SIG-M5 (cell line): ENCODE measurements around the gene KRT78.

ENCODE experiments used
- DNase-seq: peaks from one replicate; lab custom pipeline; 2025; lab: John Stamatoyannopoulos, UW

The KRT78 gene

DNA sequence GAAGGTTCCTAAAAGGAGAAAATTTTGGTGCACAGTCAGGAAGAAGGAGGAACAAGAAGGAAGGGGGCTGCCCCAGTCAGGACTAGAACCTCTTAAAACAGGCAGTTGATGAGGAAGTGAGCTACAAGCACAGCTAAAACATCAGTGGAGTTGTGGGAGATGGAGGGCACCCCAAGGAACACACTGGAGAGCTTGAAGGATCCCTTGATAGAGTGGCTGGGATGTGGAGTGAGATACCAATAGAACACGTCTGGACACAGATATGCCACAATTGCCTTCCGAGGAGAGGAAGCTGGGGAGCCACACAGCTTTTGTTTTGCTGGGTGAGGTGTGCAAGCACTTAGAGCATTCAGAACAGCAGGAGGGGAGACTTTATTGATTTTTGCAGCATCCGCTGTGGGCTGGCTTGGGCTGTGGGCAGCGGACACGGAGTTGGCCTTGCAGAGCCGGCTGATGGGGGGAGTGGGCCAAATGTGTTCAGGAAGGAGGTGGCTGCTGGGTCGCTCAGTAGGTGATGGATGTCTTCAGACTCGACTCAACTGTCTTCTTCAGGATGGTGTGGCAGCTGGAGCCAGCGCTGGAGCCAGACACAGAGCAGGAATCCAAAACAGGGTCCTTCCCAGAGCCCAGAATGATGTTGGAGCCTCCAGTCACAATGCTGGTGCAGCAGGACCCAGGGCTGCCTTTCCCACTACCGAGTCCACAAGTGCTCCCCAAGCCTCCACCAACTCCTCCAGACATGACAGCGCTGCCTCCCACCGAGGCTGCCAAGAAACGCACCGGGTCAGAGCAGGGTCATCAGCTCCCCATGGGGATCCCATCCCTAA is 10.0 kb downstream of the KRT78 start:
- no peak for DNase-seq

DNA sequence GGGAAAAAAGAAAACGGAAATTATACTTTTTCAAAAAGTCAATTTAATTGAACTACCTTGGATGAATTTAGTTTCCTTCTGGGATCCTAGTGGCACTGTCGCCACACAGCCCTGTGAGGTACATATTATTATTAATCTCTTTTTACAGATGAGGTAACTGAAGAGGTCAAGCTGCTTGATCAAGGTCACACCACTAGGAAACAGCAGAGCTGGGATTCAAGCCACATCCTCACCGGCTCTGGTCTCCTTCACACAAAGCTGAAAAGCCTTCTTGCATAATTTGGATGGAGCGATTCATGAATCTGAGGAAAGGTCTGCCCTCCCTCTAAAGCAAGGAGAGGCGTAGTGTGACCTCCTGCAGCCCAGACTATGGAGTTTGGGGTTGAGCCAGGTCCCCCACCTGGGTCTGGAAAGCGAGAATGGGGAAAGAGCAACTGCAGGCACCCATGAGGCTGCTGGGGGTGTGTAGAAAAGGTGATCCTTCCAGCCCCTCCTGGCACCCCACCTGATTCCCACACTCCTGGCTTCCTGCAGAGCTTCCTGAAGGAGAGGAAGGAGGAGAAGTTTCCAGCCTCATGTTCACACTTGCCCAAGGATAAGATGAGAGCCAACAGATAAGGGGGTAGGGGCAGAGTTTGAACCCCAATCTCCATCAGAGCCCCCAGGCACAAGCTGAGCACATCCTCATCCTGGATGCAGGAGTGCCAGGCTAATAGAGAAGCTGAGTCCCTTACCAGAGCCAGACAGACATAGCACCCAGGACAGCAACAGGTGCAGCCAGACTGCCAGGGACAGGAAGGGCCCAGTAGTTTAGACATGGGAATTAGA is 10.8 kb downstream of the KRT78 start:
- DNase-seq: no peak

DNA sequence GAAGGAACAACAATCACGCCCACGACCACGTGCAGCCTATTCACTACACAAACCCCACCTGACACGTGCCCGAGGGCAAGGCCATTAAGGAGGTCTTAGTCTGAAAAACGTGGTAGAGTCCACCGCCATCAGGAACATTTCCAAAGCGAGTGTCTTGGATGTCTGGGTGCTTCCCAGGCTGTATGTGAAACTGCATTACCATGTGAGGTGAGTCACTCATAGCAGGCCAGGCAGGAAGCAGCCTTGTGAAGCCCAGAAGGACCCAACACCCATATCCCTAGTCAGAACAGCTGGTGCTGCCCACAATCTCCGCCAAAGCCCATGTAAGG is 11.4 kb downstream of the KRT78 start:
- no peak for DNase-seq

DNA sequence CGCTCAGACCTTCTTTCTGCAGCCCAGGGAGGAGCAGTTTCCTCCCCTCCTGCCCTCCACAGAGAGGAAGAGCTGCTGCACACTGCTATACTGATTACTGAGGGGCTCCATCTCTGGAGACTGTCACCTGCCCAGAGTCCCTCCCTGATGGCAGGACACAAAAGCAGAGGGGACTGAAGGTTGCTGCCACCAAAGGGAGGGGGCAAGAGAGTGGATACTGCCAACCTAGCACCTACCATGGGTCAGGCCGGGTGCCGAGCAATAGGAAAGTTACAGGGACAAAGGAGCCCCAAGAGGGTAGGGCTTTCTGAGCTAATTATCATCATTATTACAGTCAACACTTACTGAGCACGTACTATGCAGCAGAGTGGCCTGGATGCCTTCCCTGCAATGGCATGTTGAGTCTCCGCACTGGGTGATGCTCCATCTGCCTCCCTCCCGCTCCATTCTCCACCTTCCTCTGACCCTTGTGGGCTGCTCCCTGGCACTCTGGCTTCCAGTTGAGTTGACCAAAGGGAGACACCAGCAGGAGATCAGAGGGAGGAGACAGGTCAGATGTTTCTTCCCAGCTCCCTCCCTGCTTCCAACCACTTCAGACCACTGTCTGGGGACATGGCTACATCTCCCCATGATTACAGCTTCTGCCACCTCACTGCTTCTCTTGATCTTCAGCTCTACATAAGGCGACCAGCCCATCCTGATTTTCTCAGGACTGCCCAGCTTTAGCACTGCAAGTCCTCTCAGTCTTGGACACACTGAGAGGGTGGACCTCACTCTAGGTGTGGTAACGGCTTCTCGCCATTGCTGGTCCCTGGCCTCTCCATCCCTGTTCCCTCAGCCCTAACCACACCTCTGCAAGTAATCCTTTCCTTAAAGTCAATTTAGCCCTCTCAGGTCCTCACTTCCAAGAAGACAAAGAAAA is 12.0 kb downstream of the KRT78 start:
- DNase-seq: no peak

DNA sequence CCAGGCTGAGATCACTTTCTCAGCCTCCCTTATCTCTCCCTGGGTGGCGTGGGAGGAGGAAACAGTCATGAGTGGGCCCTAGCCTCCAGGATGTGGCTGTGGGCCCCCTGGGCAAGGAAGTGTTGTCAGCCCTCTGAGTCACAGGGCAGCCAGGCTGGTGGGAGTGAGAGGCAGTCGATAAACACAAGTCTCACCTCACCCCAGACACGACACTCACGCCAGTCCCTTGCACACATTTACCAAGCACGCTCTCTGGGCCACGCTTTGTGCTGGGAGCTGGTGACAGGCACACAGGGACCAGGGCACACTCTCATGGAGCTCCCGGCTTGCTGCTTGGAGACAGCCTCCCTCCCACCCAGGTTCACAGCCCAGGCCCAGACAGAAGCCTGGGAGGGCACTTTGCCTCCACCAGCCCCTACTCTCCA is 12.7 kb downstream of the KRT78 start:
- no peak for DNase-seq

DNA sequence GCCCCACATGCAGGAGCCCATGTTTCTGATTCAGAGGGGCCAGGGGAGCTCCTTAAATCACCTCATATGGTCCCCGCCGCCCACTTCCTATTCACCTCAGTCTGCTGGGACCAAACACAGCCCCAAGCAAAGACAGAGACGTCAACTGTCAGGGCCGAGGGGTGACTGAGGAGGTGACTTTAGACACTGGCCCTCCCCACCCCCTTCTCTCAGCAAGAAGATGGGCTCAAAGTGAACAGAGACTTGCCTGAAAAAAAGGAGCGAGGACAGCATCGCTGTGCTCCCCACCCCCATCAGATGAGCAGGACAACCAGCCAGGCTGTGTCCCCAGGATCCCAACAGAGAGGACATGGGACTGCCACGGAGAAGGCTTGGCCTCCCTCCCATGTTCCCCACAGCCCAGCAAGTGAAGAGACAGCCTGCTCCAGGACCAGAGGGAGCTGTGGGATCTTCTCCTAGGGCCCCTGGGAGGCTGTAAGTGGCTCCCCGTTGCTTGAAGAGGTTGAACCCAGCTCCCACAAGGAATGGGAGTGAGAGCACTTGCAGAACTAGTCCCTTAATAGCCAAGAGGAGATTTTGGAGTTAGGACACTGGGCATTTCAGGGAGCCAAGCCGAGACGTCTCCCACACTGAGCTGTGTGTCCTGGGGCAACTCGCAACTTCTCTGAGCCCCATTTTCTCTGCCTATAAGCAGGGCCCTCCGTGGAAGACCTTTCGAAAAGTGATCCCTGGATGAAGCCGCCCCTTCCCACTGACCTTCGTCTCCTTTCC is 13.3 kb downstream of the KRT78 start:
- DNase-seq: no peak

DNA sequence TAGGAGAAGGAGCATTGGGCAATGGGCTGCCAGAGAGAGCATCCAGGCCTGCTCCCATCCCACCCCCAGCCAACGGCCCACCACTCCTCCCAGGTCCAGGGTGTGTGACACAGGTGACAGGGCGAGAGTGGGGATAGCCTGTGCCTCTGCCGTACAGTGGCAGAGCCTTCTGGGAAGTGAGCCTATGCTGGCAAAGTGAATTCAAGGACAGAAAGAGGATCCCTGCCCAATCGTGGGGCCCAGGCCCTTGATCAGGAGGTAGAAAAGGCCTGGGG is 14.1 kb downstream of the KRT78 start:
- DNase-seq: no peak

DNA sequence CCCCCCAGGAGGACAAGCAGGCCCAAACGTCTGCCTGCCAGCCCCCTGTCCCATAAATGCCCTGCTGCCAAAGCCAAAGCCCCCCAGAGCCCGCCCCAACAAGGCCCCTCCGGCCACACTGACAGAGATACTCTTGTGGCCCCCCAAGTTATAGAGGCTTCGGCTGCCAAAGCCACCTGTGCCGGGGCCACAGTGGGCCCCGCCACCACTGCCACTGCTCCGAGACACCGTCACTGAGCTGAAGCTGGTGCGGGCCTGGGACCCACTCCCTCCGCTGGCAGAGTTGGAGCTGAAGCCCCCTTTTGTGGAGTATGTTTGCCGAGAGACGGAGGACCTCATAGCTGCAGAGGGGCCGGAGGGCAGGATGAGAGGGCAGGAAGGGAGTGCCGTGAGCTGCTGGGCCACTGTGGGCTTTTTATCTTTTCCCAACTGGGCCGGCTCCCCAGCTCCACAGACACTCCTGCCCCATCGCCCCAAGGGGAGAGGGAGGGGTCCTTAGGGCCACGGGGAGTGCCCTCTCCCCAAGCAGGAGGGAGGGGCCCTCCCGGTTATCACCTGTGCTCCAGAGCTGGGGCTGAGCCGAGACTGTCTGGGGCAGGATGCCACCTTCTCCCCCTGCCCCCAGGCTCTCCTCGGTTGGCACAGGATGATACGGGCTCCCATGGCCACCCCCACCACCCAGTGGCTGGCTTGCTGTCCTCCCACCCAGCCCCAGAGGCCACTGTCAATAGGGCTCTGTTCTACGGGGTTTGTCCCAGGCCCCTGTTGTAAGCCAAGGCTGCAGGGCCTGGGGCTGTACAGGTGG is 14.7 kb downstream of the KRT78 start, which contains the start of gene KRT79:
KRT79 (minus strand) TSS at position 390 of the 805 bp plus-strand sequence; CDS start at position 339, 51 bp downstream.
- DNase-seq: no peak

DNA sequence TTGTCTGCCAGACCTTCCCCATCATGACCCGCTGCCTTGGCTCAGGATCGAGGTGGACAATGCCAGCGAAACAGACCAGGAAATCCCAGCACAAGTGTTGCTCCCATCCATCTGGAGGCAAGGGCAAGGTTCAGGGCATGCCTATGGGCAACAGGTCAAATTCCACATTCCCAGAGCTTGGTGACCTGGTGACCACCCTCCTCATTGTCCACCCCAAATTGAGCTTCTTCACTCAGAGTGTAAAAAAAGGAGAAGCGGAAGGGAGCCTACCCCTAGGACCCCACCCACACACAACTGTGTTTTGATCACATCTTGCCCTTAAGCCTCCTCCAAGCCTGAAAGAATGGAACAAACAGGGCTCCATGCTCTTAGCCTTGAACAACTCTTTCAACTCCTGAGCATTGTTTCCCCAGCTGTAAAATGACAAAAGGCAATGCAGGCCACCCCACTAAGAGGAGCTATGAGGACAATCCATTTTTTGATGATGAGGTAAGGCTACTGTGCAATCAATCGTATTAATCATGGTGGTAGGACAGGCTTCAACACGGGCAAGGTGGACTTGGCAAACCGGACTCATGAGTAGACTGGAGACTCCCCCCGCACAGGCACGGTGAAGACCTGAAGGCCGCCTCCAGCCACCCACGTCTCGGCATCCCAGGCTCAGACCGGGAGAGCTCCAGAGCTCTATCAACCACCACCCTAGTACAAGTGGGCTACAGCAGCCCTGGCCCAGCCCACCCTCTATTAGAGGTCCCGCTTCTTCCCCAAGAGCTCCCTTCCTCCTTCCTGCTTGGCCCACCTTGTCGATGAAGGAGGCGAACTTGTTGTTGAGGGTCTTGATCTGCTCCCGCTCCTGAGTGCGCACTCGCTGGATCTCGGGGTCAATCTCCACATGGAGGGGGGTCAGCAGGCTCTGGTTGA is 15.5 kb downstream of the KRT78 start:
- DNase-seq: no peak

DNA sequence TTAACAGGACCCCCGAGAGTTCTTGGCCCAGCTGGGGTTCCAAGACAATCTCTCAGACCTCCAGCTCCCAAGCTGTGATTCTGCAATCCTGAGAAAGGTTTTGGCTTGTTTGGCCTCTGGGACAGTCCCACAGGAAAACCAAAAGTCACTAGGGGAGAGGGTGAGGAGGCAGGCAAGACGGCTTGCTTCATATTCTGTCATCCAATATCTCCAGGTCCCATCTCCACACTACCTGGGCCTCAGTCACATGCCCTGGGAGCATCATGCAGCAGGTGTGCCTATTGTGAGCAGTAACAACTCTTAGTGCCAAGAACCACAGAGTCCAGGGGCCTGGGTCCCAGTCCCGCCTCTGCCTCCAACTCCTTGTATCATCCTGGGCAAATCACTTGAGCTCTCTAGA is 16.3 kb downstream of the KRT78 start:
- no peak for DNase-seq

DNA sequence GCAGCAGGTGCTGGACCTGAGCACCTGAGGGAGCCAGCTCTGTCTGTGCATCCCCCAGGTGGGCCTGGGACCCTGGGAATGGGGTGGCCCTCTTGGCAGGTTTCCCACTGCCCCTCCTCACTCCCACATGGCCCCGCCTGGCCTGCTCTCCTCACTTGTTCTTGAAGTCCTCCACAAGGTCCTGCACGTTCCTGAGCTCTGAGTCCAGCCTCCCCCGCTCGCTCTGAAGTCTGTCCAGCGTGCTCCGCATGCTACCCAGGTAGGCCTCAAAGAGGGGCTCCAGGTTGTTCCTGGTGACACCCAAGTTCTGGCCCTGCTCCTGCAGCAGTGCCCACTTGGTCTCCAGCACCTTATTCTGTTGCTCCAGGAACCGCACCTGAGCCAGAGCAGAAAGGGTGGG is 17.5 kb downstream of the KRT78 start:
- DNase-seq: no peak

DNA sequence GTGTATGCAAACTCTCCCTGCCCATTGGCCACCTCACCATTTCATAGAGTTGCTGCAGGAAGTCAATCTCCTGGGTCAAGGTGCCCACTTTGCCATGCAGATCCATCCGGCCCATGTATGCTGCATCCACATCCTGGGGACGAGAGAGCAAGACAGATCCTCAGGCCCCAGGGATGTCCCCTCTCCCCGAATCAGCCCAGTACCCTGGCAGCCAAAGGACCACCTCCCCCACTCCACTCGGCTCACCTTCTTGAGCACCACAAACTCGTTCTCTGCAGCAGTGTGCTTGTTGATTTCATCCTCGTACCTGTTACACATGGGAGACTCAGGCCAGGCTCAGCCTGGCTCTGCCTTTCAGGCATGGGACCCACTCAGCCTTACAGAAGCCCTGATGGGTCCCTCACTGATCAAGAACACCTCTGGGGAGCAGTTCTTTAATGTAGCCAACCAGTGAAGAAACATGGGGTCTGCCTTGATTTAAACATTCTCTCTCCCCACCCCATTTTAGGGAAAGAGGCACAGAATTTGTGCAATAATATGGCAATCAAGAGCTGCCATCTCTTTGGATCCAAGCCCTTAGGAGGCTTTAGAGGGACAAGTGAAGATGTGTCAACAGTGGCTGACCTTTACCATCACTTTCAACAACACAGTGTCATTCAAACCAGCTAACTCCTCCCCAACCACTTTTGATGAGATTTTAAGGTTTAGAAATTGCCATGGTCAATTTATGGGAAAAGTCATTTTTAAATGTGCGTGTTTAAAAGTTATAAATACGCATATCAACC is 18.6 kb downstream of the KRT78 start:
- DNase-seq: no peak

DNA sequence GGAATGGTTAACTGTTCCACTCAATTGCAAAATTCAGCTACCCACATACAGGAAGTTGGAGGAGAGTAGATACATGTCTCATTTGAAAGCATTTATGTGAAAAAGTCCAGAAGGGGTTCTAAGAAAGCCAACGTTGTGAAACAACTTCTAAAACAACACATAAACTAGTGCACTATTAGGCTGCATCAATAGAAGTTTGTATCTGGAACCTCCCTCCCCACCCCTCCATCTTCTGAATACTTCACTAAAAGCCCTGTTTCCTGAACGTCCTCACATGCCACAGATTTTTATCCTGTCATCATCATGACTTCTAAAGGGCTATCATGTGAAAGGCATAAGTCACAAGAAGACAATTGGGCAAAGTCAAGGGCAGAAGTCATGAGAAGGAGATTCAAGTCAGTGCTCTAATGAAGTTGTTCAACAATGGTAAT is 20.2 kb downstream of the KRT78 start:
- no peak for DNase-seq

DNA sequence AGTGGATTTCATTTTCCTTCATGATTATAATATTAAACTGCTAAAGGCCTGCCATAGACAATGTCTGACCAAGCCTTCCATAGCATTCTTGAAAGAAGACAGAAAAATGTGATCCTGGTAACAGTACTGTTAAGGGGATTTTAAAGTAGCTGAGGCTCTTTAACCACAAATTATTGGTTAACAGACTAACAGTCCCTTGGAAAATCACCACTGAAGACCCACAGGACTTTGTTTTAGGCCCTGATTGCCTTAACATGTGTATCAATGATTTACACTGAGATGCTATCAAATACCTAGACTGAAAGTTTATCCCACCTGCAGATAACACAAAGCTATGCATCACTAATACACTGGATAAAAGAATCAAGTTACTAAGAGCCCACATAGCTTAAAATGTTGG is 20.6 kb downstream of the KRT78 start:
- DNase-seq: no peak

DNA sequence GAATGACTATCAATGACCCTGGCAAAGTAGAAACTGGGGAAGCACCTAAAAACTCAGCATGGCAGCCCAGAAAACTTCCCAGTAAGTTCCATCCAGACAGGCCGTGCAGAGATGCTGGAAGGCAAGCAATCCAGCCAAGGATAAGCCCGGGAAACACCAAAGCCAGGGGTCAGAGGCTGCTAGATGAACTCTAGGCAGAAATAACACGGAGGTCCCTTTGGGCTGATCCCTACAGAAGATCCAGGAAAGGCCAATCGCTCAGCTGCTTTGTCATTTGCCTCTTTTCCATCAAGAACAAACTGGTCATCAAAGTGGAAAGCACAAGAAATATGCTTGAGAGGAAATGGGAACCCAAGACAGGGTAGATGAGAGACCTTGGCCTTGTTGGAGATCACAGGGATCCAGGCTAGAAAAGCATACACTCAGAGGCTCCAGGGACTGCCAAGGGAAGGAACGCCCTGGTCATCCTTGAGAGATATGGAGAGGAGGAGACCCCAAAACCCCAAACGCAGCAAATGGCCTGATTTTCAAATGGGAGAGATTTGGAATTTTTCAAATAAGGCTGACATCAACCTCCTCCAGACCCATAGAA is 21.2 kb downstream of the KRT78 start:
- DNase-seq: no peak

DNA sequence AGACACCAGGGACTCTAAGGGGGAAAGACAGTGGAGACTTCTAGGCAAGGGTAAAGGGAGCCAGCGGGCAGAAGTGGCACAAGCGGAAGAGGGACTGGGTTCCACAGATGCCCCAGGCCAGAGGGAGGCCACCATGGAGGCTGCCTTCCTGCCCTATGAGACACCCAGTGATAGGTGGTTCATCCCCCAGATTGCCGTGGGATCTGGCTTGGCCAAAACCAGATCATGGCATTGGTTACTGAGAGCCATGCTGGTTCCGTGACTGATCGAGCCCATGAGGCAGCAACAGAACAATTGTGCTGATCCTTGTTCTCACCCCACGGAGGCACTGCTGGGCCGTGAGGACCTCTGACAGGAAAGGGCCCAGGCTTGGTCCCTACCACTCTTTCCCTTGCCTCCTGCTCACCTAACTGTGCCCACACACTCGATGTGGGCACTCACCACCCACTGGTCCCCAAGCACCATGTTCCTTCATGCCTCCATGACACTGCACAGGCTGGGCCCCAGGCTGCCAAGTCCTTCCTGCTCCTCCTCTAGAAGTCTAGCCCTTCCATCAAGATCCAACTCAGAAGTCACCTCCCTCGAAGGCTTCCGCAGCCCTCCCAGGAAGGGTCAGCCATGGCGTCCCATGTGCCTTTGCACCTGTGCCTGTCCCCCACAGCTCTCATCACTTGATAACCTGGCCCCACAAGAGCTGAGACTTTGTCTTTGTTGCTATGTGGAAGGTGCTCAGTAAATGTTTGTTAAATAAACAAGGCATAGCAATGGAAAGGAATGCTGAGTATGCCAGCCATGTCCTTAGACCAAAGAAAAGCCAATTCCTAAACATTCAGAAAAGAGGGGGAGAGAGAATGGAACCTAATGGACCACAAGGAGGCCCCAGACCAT is 21.9 kb downstream of the KRT78 start:
- no peak for DNase-seq

DNA sequence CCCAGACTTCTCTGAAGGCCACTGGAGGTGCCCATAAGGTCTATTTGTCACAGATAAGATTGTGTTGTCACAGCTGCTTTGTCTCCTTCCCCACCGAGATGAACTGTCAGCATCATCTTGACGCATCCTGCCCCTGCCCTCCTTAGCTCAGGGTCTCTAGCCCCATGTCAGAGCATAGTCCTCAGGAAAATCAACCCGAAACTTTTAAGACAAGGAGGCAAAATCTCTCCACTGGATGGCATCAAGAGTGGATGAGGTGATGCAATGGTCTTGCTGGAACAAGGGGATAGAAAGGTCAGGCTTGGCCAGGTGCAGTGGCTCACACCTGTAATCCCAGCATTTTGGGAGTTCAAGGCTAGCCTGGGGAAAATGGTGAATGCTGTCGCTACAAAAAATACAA is 22.8 kb downstream of the KRT78 start:
- no peak for DNase-seq
